GM12874 (cell line): ENCODE results near the gene CPNE6.

Source experiments
- CTCF ChIP-seq: IDR thresholded peaks from 2 replicates; pipeline ENCODE4 v1.5.1; 2011; ENCODE audit warnings: low read depth, mild to moderate bottlenecking, control low read depth, low read length, moderate library complexity; ENCODE audit not compliant: insufficient read depth

CPNE6 gene

GRCh38 chr14:24051176-24051788 is 20.1 kb upstream of the CPNE6 start:
- TF ChIP-seq CTCF: no peak

GRCh38 chr14:24051789-24052655 is 19.3 kb upstream of the CPNE6 start, which contains the start of gene CARMIL3:
TSS of gene CARMIL3 (plus strand) at chr14:24052009. CDS start at chr14:24052154, 145 bp downstream.
- no peak for TF ChIP-seq CTCF

GRCh38 chr14:24052656-24053547 is 18.5 kb upstream of the CPNE6 start:
- TF ChIP-seq CTCF: no peak

GRCh38 chr14:24053548-24054323 is 17.6 kb upstream of the CPNE6 start:
- no peak for TF ChIP-seq CTCF

GRCh38 chr14:24054324-24054641 is 17.1 kb upstream of the CPNE6 start:
- TF ChIP-seq CTCF: no peak

- TF ChIP-seq CTCF: no peak
Observed at GRCh38 chr14:24054646-24055045, 16.7 kb upstream of the CPNE6 start.
